ENCODE measurements around the gene VSTM4.

The VSTM4 gene

GRCh38 chr10:49074836-49075682 is 40.3 kb downstream of the VSTM4 start:
- in situ Hi-C loops (cut with MboI; ENCODE audit: low sequenced_read_pairs) = no loop called here

GRCh38 chr10:49072166-49072885 is 43.0 kb downstream of the VSTM4 start:
- in situ Hi-C loops (cut with MboI; ENCODE audit: low sequenced_read_pairs) = no loop called here

- in situ Hi-C loops (cut with MboI; ENCODE audit: low sequenced_read_pairs) = no loop called here
These were observed 44.1 kb downstream of the VSTM4 start for GRCh38 chr10:49071160-49071761.

- in situ Hi-C loops (cut with MboI; ENCODE audit: low sequenced_read_pairs) = no loop called here
These were observed 44.6 kb downstream of the VSTM4 start for GRCh38 chr10:49070701-49071100.

- in situ Hi-C loops (cut with MboI; ENCODE audit: low sequenced_read_pairs) = no loop called here
These were observed 46.6 kb downstream of the VSTM4 start for GRCh38 chr10:49068672-49069217.

GRCh38 chr10:49068209-49068608 is 47.1 kb downstream of the VSTM4 start:
- in situ Hi-C loops (cut with MboI; ENCODE audit: low sequenced_read_pairs) = no loop called here

- in situ Hi-C loops (cut with MboI; ENCODE audit: low sequenced_read_pairs) = no loop called here
These were observed 48.2 kb downstream of the VSTM4 start for GRCh38 chr10:49066944-49067730.

GRCh38 chr10:49062229-49062628 is 53.1 kb downstream of the VSTM4 start:
- in situ Hi-C loops (cut with MboI; ENCODE audit: low sequenced_read_pairs) = no loop called here

- in situ Hi-C loops (cut with MboI; ENCODE audit: low sequenced_read_pairs) = no loop called here
These were observed 53.7 kb downstream of the VSTM4 start for GRCh38 chr10:49061667-49062066.

GRCh38 chr10:49058463-49059255 is 56.7 kb downstream of the VSTM4 start:
- in situ Hi-C loops (cut with MboI; ENCODE audit: low sequenced_read_pairs) = no loop called here

- in situ Hi-C loops (cut with MboI; ENCODE audit: low sequenced_read_pairs) = no loop called here
These were observed 58.0 kb downstream of the VSTM4 start for GRCh38 chr10:49057231-49057880.

- in situ Hi-C loops (cut with MboI; ENCODE audit: low sequenced_read_pairs) = no loop called here
These were observed 59.0 kb downstream of the VSTM4 start for GRCh38 chr10:49056356-49056755.

- in situ Hi-C loops (cut with MboI; ENCODE audit: low sequenced_read_pairs) = no loop called here
These were observed 60.0 kb downstream of the VSTM4 start for GRCh38 chr10:49055221-49055849.

GRCh38 chr10:49054753-49055152 is 60.6 kb downstream of the VSTM4 start:
- in situ Hi-C loops (cut with MboI; ENCODE audit: low sequenced_read_pairs) = no loop called here

- in situ Hi-C loops (cut with MboI; ENCODE audit: low sequenced_read_pairs) = no loop called here
These were observed 61.2 kb downstream of the VSTM4 start for GRCh38 chr10:49053998-49054692.

- in situ Hi-C loops (cut with MboI; ENCODE audit: low sequenced_read_pairs) = no loop called here
These were observed 62.0 kb downstream of the VSTM4 start for GRCh38 chr10:49053053-49053997.

GRCh38 chr10:49052069-49052468 is 63.3 kb downstream of the VSTM4 start:
- in situ Hi-C loops (cut with MboI; ENCODE audit: low sequenced_read_pairs) = no loop called here
